Stomach (tissue), 4 donors: ENCODE measurements around the gene THBD.

Experiments used
- CTCF ChIP-seq, 7 experiments: fragments of 450-650 bp in 4 of 7; fragments of 200-600 bp in 3 of 7; sonication (generic) in 3 of 7; IDR thresholded peaks; one replicate each; pipeline ENCODE4 v1.5.1; 2016 to 2019; ENCODE audit warnings: antibody characterized with exemption in 7 of 7, control low read depth in 2 of 7, mild to moderate bottlenecking in 1 of 7
- EP300 ChIP-seq: sonication (generic); formaldehyde crosslinking; IDR thresholded peaks from one replicate; pipeline ENCODE4 v1.6.1; 2017; ENCODE audit warnings: antibody characterized with exemption

- peak in 5 of 7 experiments; percentile 24 to 77 (median 55) for TF ChIP-seq CTCF (IDR thresholded peaks at IDR 0.05)
- no peak for TF ChIP-seq EP300
These were observed 1.6 kb upstream of the THBD start for GRCh38 chr20:23050847-23051627.
